D721Med (cell line): Measurements from ENCODE around the gene CLRN3.

Experiments
- DNase-seq: peaks from one replicate; pipeline ENCODE4 v3.0.0; 2011; ENCODE audit warnings: low spot score; ENCODE audit not compliant: insufficient read length
- FAIRE-seq: peaks from 2 replicates; lab custom pipeline; 2011; peaks lifted over from hg19 to GRCh38; lab: Jason Lieb, UNC
- CTCF ChIP-seq: IDR thresholded peaks from 2 replicates; pipeline ENCODE4 v1.5.1; 2012; ENCODE audit warnings: mild to moderate bottlenecking, control low read depth; ENCODE audit not compliant: insufficient read depth; ENCODE audit errors: missing control alignments

Gene CLRN3

DNA sequence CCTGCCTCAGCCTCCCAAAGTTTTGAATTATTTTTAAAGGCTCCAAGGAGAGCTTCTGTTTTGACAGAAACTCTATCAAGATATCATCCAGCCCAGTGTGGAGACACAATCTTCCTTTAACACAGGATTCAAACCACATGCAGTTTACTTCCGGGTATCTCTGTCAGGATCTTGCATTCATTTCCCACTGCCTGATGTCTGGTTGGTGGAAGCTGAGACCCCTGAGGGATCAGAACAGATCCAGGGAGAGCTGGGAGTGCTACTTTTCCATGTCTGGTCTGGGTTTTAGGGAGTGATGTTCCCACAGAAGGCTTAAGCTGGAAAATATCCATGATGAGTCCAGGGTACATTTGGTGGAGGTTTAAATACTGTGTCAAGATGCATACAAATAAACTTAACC lies 30.9 kb upstream of the CLRN3 start:
- no peak for TF ChIP-seq CTCF
- no peak for FAIRE-seq
- no peak for DNase-seq

DNA sequence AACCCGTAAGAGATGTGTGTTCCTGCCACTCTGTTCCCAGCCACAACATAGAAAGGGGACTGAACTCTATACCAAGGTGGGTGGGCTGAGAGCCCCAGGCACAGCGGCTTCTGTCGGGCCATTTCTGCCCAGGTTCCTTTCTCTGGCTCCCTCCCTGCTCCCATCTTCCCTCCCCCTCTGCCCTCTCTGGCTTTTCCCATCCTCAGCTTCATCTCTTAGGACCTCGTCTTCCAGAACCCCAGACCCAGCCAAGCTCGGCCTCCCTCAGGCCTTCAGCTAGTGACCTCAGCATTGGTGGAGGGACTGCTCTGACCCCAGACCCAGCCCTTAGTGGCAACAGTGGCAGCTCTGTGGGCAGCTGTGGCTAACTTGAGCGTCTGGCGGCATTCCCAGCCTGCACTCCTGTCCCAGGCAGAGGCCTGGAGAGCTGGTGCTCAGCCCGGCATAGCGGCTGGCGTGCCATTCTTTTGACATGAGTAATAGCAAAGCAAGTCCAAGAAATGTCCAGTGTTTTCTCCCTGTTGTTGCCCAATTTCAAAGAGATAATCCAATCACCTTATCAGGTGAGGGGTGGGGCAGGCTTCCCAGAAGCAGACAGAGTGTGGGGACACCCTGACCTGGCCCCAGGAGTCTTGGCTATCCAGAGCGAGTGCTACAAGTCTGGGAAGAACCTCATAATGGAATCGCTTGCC lies 30.1 kb upstream of the CLRN3 start:
- DNase-seq (no peak), FAIRE-seq (no peak)
- TF ChIP-seq CTCF: no peak

DNA sequence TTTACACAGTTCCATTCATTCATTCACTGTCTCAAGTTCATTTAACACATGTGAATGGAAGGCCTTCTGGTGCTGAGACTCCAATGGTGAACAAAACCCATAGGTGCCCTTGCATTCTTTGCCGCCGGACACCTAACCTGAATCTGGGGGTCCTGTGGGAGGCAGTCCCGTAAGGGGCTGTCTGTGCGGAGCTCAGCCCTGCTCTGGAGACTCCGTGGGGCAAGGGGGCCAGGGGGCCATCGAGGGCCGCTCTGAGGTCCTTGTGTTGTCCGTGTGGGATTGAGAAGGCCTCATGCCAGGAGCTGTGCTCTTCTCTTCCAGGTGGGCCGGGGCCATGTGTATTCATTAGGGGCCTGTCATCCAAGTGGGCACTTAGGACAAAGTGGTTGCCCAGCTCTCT lies 29.5 kb upstream of the CLRN3 start:
- no peak for DNase-seq
- TF ChIP-seq CTCF: no peak
- FAIRE-seq: no peak

- no peak for FAIRE-seq
- TF ChIP-seq CTCF: no peak
- no peak for DNase-seq
Observed at GRCh38 chr10:127921753-127922145, 29.0 kb upstream of the CLRN3 start.

- no peak for FAIRE-seq
- peak; percentile 15 for TF ChIP-seq CTCF
- no peak for DNase-seq
Observed at GRCh38 chr10:127921075-127921752, 28.5 kb upstream of the CLRN3 start.

DNA sequence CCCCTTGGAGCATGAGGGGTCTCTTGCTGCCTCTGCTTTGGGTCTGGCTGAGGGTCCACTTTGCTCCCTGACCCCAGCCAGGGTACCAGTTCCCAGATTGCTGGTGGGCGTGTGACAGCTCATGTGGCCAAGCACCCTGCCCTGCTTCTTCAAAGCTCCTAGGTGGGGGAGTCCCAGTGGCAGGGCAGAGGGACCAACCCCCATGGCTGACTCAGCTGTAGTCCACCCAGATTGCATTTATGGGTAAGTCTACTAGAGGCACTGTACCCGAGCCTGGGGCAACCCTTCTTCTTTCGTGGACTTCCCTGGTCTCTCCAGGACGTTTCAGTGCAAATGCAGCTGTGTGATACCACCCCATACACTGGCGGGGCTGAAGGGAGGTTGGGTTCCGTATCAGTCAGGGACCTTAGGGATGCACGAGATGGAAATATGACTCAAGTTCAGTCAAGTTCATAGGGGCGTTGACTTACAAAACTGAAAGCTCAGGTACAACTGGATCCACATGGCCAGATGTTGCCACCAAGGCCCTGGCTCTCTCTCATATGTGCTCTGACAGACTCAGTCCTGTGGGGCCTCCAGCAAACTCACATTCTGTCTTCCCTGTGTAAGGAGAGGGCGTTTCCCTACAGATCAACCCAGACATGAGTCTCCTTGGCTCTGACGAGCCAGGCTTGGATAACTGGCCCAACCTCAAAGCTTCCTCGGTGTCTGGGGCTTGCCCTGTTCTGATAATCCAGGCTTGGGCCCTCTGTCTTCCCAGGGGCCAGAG lies 27.7 kb upstream of the CLRN3 start:
- no peak for FAIRE-seq
- TF ChIP-seq CTCF: no peak

More for the DNA sequence above, 27.7 kb upstream of the CLRN3 start:
- DNase-seq: no peak
